Adrenal gland (tissue), 5 donors: ENCODE results near the gene PAN3.

Source experiments
- CTCF ChIP-seq, 6 experiments: fragments of 450-650 bp in 4 of 6; fragments of 200-600 bp in 2 of 6; sonication (generic) in 1 of 6; IDR thresholded peaks; 1 replicate in 5 of 6; 2 replicates in 1 of 6; pipeline versions ENCODE4 v1.5.1 to v1.8.0; 2016 to 2021; ENCODE audit warnings: antibody characterized with exemption in 6 of 6, mild to moderate bottlenecking in 2 of 6, moderate library complexity in 1 of 6
- POLR2A ChIP-seq, 2 donors: fragments of 450-650 bp; IDR thresholded peaks; one replicate each; pipeline ENCODE4 v1.6.1; 2017; ENCODE audit warnings: antibody characterized with exemption in 2 of 2, mild to moderate bottlenecking in 2 of 2, moderate library complexity in 1 of 2
- donor health status: DM: no; HTN: no; CAD: no.

DNA sequence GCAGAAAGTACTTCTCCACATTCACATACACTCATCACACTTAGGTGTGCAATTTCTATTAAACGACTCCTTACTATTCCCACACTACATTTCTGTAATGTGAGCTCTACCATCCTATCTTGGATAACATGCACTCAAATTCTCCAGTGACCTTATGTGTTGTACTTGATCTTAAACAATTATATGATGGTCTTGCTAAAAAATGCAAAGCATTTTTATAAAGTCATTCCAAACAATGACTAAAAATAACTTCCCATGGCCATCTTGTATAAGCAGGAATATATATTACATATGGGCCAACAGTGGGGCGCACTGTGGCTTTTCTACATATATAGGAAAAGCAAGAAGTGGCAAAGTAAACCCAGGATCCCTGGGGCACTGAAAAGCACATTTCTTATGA is 201.1 kb downstream of the PAN3 start:
- TF ChIP-seq CTCF (IDR thresholded peaks at IDR 0.05) (no peak), POLR2A (IDR thresholded peaks at IDR 0.05) (no peak)
